ENCODE results near the gene PLXDC2. TPM values are rescaled to one million over a fixed set of nuclear protein-coding genes. Genes with fewer than 3 reads are reported as not detected.

PLXDC2 gene
- total and polyA plus RNA-seq, 4 donors: 11.8 to 99.6 (median 40.8) TPM

Small RNAs within 50 kb of the gene (small RNA-seq; reads per million reads assigned to genes)
- not detected for gene RNU6-1212P (ENCODE audit: low replicate concordance)

Measured in lung (tissue), 5 donors.